A549 treated with AZD2906 at 1 μM for 4 hours (cell line): ENCODE measurements around the gene CACNB4. TPM values are rescaled to one million over a fixed set of nuclear protein-coding genes. Genes with fewer than 3 reads are reported as not detected.

ENCODE experiments used
- total RNA-seq: library from RNA; stranded (reverse); fragments of 200-300 nt; extraction: Qiagen RNA extraction; gene quantifications from 5 replicates; pipeline ENCODE4 v1.2.3, GENCODE V29; 2022

CACNB4 gene
- 0.04 to 0.14 TPM (median 0.10 TPM) in 5 replicates for total RNA-seq

GRCh38 chr2:152098496-152099366 lies at the start of gene CACNB4:
Gene CACNB4 (minus strand): TSS chr2:152099044.

GRCh38 chr2:151828143-151828889 lies 270.5 kb downstream of the CACNB4 start, which contains the start of gene ARL5A:
Gene ARL5A (minus strand): TSS chr2:151828421. CDS start chr2:151828176, 245 bp downstream.

Other genes with a start within 250 kb of the CACNB4 start
- 6.0 to 10.8 TPM (median 8.1 TPM) in 5 replicates for gene STAM2, start 76.7 kb upstream of the CACNB4 start, total RNA-seq
- 28.4 to 36.5 TPM (median 32.9 TPM) in 5 replicates for gene FMNL2, start 236.1 kb upstream of the CACNB4 start, total RNA-seq